Subcutaneous adipose tissue (tissue), 4 donors: ENCODE results near the gene OMP. TPM values are rescaled to one million over a fixed set of nuclear protein-coding genes. Genes with fewer than 3 reads are reported as not detected.

ENCODE experiments used
- CTCF ChIP-seq: fragments of 450-650 bp; IDR thresholded peaks from one replicate; pipeline ENCODE4 v1.5.1; 2016; ENCODE audit warnings: low read depth, mild to moderate bottlenecking, control low read depth, antibody characterized with exemption, moderate library complexity
- total RNA-seq, 4 donors: library from RNA; depleted of rRNA; stranded (reverse); fragments of >200 nt; gene quantifications; one replicate each; pipeline ENCODE4 v1.1.0, GENCODE V29; 2016

Gene OMP
- total RNA-seq, 4 donors from 2014 or later: not detected

- no peak for TF ChIP-seq CTCF
Measured at GRCh38 chr11:77058900-77059299, 43.7 kb upstream of the OMP start.

GRCh38 chr11:77059806-77060205 is 42.8 kb upstream of the OMP start:
- TF ChIP-seq CTCF: no peak

GRCh38 chr11:77060234-77060633 is 42.4 kb upstream of the OMP start:
- no peak for TF ChIP-seq CTCF

GRCh38 chr11:77062924-77063323 is 39.7 kb upstream of the OMP start:
- TF ChIP-seq CTCF: no peak

GRCh38 chr11:77063407-77063806 is 39.2 kb upstream of the OMP start:
- no peak for TF ChIP-seq CTCF

- TF ChIP-seq CTCF: no peak
Measured at GRCh38 chr11:77063861-77064260, 38.8 kb upstream of the OMP start.

- no peak for TF ChIP-seq CTCF
Measured at GRCh38 chr11:77064648-77065217, 37.9 kb upstream of the OMP start.
